ENCODE data around the gene FAM89B.

GRCh38 chr11:65610404-65610803 lies 38.1 kb downstream of the FAM89B start:
- TF ChIP-seq BHLHE40 (IDR thresholded peaks at IDR 0.05; ENCODE audit: borderline replicate concordance) (no peak), FOXA1 (IDR thresholded peaks at IDR 0.05) (no peak), L3MBTL2 (conservative IDR thresholded peaks at IDR 0.05) (no peak), TARDBP (IDR thresholded peaks at IDR 0.05) (no peak), ARNT (IDR thresholded peaks at IDR 0.05) (no peak), ELF4 (IDR thresholded peaks at IDR 0.05) (no peak), LEF1 (IDR thresholded peaks at IDR 0.05; ENCODE audit: borderline replicate concordance) (no peak), SUZ12 (IDR thresholded peaks at IDR 0.05) (no peak), NFRKB (IDR thresholded peaks at IDR 0.05) (no peak), SP1 (IDR thresholded peaks at IDR 0.05) (no peak), FOXK2 (IDR thresholded peaks at IDR 0.05) (no peak), HDGF (IDR thresholded peaks at IDR 0.05; ENCODE audit: borderline replicate concordance) (no peak), FOXM1 (IDR thresholded peaks at IDR 0.05; ENCODE audit: borderline replicate concordance) (no peak), CTBP1 (IDR thresholded peaks at IDR 0.05; ENCODE audit: borderline replicate concordance) (no peak)
